Activated T-helper 17 cell treated with anti-CD3 and anti-CD28 coated beads, Interleukin-2, amount 50 U/mL, for 72 hours (primary cell): ENCODE measurements around the gene CCDC15. TPM values are rescaled to one million over a fixed set of nuclear protein-coding genes. Genes with fewer than 3 reads are reported as not detected.
"Not testable (repeated sequence)": the region's sequence is repeated elsewhere in the genome, so short reads cannot be mapped to it uniquely, and the experiment has no call there.

ENCODE experiments used
- ATAC-seq: fragments of 150-1000 bp; cut with Tn5 transposase; replicated peaks from 2 replicates; pipeline ENCODE4 v1.10.0; 2021; ENCODE audit warnings: mild to moderate bottlenecking, moderate library complexity
- H3K27ac Mint-ChIP-seq: one replicate; pipeline ENCODE4 v1.8.0; 2022; ENCODE audit warnings: mixed read lengths
- H3K27me3 Mint-ChIP-seq: one replicate; pipeline ENCODE4 v1.8.0; 2022; ENCODE audit warnings: mixed read lengths
- H3K36me3 Mint-ChIP-seq: one replicate; pipeline ENCODE4 v1.8.0; 2022; ENCODE audit warnings: low read depth, mild to moderate bottlenecking, mixed read lengths
- H3K4me1 Mint-ChIP-seq: one replicate; pipeline ENCODE4 v1.8.0; 2022; ENCODE audit warnings: mixed read lengths
- H3K4me3 Mint-ChIP-seq: one replicate; pipeline ENCODE4 v1.8.0; 2022; ENCODE audit warnings: mild to moderate bottlenecking, mixed read lengths
- H3K9me3 Mint-ChIP-seq: one replicate; pipeline ENCODE4 v1.8.0; 2022; ENCODE audit warnings: mixed read lengths
- total RNA-seq, 2 donors: library from RNA; stranded (reverse); gene quantifications; one replicate each; pipeline ENCODE4 v1.2.3, GENCODE V29; 2022

Gene CCDC15
- total RNA-seq, 2 donors from 2014 or later, result 5.5 to 8.7 TPM

DNA sequence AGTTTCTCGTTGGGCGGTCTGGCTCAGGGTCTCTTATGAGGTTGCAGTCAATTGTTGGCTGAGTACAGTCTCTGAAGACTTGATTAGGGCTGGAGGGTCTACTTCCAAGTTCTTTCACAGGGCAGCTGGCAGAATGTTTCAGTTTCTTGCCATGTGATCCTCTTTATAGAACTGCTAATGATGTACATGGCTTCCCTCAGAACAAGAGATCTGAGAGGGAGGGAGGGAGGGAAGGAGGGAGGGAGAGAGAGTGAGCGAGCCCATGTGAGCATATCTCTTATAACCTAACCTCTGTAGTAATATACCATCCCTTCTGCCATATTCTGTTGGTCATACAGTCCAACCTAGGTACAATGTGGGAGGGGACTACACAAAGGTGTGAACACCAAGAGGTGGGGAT lies 2.7 kb upstream of the CCDC15 start:
- Mint-ChIP-seq H3K9me3 (peaks cover 4% of the 10 kb centered on the region), H3K27ac (no peak overlapping the region), H3K27me3 (no peaks in the 10 kb centered on the region), H3K4me1 (no peaks in the 10 kb centered on the region), H3K36me3 (no peaks in the 10 kb centered on the region), H3K4me3 (no peak overlapping the region)
- ATAC-seq, result no peak

DNA sequence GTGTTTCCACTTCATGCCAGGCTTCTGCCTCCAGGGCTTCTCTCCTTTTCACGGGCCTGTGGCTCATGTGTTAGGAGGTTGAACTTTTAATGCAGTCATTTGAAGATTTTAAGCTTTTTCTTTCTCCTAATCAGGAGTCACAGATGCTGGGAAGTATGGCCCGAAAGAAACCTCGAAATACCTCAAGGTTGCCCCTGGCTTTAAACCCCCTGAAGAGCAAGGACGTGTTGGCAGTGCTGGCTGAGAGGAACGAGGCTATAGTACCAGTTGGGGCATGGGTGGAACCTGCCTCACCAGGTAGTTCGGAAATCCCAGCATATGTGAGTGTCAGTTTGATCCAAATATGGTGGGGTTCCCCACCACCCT lies 571 bp downstream of the CCDC15 start:
- H3K4me3 Mint-ChIP-seq, result no peak overlapping the region
- H3K36me3 Mint-ChIP-seq, result no peaks in the 10 kb centered on the region
- no peaks in the 10 kb centered on the region for H3K4me1 Mint-ChIP-seq
- ATAC-seq, result no peak
- H3K9me3 Mint-ChIP-seq, result no peaks in the 10 kb centered on the region
- no peak overlapping the region for H3K27ac Mint-ChIP-seq
- H3K27me3 Mint-ChIP-seq, result no peaks in the 10 kb centered on the region

DNA sequence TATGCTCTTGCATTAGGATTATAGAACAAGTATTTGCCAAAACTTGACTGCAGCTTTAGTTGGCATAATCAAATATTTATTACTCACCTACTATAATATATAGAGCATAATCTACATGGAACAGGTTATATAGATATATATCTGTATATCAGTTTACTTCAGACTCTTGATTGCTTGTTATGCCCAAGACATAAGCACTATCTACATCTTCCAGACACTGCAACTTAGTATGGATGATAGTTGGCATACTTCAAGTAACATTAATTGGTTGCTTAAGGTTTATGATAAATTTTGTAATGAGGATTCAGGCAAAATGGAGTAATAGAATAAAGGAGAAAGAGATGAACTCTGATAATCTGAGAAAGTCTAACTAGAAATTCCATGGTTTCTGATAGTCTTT lies 1.0 kb downstream of the CCDC15 start:
- no peak for ATAC-seq
- H3K36me3 Mint-ChIP-seq, result no peaks in the 10 kb centered on the region

DNA sequence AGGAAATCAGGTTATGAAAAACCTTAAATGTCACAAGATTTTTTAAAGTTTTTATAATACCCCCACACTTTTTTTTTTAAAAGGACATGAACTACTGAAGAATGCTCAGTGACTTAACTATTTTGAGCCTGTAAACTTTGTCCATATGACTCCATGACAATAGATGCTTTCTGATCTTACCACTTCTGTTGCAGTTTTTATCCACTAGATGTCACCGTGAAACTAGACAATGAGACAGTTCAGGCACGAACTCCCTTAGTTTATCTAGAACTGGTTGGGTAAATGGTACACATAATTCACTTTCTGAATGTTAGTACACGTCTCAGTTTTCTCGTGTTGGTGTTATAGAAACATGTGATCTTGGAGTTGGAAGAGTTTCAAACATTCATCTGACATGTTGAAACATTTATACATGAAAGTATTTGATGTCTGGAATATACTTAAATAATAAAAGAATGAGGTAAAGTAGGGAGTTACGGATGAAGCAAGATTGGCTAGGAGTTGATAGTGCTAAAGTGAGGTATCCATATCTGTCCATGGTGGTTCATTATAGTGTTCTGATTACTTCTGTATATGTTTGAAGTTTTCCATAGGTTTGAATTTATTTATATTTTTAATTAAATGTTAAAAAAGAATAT lies 8.1 kb downstream of the CCDC15 start:
- H3K36me3 Mint-ChIP-seq, result no peaks in the 10 kb centered on the region
- H3K4me1 Mint-ChIP-seq, result no peaks in the 10 kb centered on the region
- ATAC-seq, result peak; percentile 80

More for the DNA sequence above, 1.0 kb downstream of the CCDC15 start:
- H3K27me3 Mint-ChIP-seq, result no peaks in the 10 kb centered on the region
- no peaks in the 10 kb centered on the region for H3K4me1 Mint-ChIP-seq
- H3K9me3 Mint-ChIP-seq, result no peaks in the 10 kb centered on the region
- no peak overlapping the region for H3K4me3 Mint-ChIP-seq
- H3K27ac Mint-ChIP-seq, result no peak overlapping the region

DNA sequence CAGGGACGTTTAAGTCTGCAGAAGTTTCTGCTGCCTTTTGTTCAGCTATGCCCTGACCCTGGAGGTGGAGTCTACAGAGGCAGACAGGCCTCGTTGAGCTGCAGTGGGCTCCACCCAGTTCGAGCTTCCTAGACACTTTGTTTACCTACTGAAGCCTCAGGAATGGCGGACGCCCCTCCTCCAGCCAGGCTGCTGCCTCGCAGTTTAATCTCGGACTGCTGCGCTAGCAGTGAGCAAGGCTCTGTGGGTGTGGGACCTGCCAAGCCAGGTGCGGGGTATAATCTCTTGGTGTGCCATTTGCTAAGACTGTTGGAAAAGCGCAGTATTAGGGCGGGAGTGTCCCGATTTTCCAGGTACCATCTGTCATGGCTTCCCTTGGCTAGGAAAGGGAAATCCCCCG lies 14.2 kb downstream of the CCDC15 start:
- H3K4me1 Mint-ChIP-seq, H3K27me3 Mint-ChIP-seq, ATAC-seq, H3K27ac Mint-ChIP-seq, H3K36me3 Mint-ChIP-seq, H3K9me3 Mint-ChIP-seq, H3K4me3 Mint-ChIP-seq: not testable (repeated sequence)

More for the DNA sequence above, 8.1 kb downstream of the CCDC15 start:
- no peak overlapping the region for H3K4me3 Mint-ChIP-seq
- no peaks in the 10 kb centered on the region for H3K9me3 Mint-ChIP-seq
- no peaks in the 10 kb centered on the region for H3K27me3 Mint-ChIP-seq
- no peak overlapping the region for H3K27ac Mint-ChIP-seq

DNA sequence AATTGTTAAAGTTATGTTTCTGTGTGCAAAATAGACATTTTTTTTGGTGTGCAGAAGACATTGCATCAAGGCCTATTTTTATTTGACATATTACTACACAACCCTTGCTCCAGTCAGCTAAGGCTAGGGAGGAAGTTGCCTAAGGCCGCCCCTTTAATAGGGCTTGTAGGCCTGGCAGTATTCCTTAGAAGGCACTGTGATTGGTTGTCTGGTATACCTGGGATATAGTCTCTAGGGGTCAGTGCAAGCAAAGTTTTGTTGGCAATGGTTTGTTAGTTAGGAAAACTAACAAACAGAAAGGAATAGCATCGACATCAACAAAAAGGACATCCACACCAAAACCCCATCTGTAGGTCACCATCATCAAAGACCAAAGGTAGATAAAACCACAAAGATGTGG lies 16.9 kb downstream of the CCDC15 start:
- Mint-ChIP-seq H3K9me3 (no peaks in the 10 kb centered on the region), H3K27me3 (no peaks in the 10 kb centered on the region), H3K27ac (no peak overlapping the region), H3K4me1 (no peaks in the 10 kb centered on the region), H3K36me3 (no peaks in the 10 kb centered on the region), H3K4me3 (no peak overlapping the region)
- ATAC-seq, result no peak

DNA sequence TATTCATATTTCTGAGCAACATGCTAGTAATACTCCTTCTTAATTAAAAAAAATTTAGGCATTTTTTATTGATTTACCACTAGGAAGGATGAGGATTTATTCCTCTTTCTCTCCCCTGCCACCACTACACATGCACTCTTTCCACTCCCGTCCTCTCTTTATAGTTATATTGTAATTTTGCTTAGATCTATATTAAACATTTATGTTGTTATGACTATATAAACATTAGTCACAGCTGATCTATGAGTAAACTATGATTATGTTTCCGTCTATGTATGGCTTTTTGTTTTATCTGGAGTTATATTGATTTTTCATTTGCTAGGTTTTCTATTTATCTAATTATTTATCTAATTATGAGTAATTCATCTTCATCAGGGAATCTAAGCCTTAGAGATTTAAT lies 17.8 kb downstream of the CCDC15 start:
- no peaks in the 10 kb centered on the region for H3K27me3 Mint-ChIP-seq
- H3K4me3 Mint-ChIP-seq, result no peak overlapping the region
- H3K9me3 Mint-ChIP-seq, result no peaks in the 10 kb centered on the region
- H3K4me1 Mint-ChIP-seq, result no peaks in the 10 kb centered on the region
- no peak for ATAC-seq
- H3K36me3 Mint-ChIP-seq, result no peaks in the 10 kb centered on the region
- no peak overlapping the region for H3K27ac Mint-ChIP-seq

DNA sequence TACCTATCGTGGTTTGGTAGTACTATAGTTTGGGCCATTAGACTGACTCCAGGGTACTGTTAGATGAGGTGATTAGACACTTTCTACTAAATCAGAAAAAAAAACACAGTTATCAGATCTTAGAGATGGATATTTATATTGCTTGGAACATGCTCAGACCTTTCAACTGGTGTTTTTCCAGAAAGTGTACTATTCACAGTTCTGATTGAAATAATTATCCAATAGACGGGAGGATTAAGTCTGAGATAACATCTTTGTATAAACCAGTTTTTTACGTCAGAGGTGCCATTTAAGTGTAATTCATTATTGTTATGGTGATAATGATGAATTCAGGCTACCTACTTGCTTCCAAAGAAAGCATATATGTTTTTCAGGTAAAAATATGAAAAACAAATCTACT lies 22.5 kb downstream of the CCDC15 start:
- Mint-ChIP-seq H3K27me3 (no peaks in the 10 kb centered on the region), H3K4me3 (no peak overlapping the region), H3K27ac (no peak overlapping the region), H3K36me3 (peaks cover 20% of the 10 kb centered on the region), H3K9me3 (peaks cover 18% of the 10 kb centered on the region), H3K4me1 (no peaks in the 10 kb centered on the region)
- no peak for ATAC-seq

DNA sequence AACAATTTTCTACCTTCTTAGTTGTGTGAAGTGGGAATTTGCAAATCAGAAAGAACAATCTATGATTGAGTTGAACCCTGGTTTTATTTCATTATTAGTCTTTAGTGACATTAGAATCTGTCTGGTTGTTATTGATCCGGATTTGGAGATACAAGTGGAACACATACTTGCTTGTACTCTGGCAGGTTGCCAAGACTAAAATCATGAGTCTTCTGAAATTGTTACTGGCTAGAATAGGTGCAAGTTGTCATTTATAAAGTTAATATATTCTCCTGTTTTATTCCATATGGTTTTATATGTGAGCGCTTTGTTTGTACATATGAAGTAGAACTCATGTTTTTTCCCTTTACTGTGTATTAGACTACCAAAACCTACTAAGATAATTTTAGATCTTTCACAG lies 23.0 kb downstream of the CCDC15 start:
- H3K4me1 Mint-ChIP-seq, result no peaks in the 10 kb centered on the region
- no peak for ATAC-seq

DNA sequence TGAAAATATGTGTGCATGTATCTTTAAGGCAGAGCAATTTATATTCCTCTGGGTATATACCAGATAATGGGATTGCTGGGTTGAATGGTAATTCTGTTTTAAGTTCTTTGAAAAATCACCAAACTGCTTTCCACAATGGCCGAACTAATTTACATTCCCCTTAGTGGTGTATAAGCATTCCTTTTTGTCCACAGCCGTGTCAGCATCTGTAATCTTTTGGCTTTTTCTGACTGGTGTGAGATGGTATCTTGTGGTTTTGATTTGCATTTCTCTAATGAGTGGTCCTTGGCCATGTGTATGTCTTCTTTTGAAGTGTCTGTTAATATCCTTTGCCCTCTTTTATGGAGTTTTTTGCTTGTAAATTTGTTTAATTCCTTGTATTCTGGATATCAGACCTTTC lies 24.3 kb downstream of the CCDC15 start:
- ATAC-seq, result no peak
- no peak overlapping the region for H3K27ac Mint-ChIP-seq
- no peak overlapping the region for H3K4me3 Mint-ChIP-seq
- peaks cover 38% of the 10 kb centered on the region for H3K36me3 Mint-ChIP-seq
- no peaks in the 10 kb centered on the region for H3K27me3 Mint-ChIP-seq
- no peaks in the 10 kb centered on the region for H3K4me1 Mint-ChIP-seq
- H3K9me3 Mint-ChIP-seq, result peaks cover 27% of the 10 kb centered on the region

More for the DNA sequence above, 23.0 kb downstream of the CCDC15 start:
- Mint-ChIP-seq H3K36me3 (peaks cover 25% of the 10 kb centered on the region), H3K27me3 (no peaks in the 10 kb centered on the region), H3K27ac (no peak overlapping the region), H3K9me3 (peaks cover 20% of the 10 kb centered on the region), H3K4me3 (no peak overlapping the region)

DNA sequence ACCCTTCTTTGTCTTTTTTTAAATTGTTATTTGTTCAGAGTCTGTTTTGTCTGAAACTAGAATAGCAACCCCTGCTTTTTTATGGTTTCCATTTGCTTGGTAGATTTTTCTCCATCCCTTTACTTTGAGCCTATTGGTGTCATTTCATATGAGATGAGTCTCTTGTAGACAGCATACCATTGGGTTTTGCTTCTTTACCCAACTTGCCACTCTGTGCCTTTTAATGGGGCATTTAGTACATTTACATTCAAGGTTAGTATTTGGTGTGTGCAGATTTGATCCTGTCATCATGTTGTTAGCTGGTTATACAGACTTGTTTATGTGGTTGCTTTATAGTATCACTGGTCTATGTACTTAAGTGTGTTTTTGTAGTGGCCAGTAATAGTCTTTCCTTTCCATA lies 28.0 kb downstream of the CCDC15 start:
- H3K4me3 Mint-ChIP-seq, result no peak overlapping the region
- ATAC-seq, result no peak
- no peaks in the 10 kb centered on the region for H3K4me1 Mint-ChIP-seq
- no peaks in the 10 kb centered on the region for H3K27me3 Mint-ChIP-seq
- H3K9me3 Mint-ChIP-seq, result peaks cover 27% of the 10 kb centered on the region
- no peak overlapping the region for H3K27ac Mint-ChIP-seq
- peaks cover 49% of the 10 kb centered on the region for H3K36me3 Mint-ChIP-seq

DNA sequence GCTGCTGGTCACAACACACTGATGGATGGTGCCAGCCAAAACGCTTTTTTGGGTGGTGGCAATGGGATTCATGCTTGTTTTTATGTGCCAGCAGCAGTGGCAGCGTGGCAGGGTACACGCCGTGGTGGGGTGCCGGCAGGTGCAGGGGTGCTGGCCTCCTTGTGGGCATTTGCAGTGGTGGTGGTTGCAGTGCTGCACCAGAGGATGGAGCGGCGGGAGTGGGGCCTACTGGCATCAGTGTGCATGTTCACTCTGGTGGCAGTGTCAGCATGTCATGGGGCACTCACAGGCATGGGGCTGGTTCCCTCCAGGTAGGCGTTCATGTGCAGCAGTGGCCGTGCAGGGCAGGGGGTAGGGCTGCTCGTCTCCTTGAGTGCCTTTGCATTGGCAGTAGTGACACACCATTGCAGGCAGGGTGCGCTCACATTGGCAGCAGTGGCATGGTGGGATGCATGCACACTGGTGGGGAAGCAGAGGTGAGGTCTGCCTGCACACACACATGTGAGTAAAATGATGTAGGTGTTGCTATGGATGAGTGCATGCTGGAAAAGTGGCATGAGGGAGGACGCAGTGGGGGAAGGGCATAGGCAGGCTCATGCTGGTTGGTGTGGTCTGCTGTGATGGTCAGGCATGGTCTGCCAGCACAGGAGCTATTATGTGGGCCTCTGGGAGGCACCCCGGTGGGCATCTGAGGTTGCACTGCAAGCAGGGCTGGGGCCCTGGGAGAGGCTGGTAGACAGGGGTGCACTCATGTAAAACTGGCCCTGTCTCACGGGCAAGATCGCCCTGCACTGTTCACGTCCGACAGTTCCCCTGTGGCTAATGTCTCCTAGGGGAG lies 29.9 kb downstream of the CCDC15 start:
- no peak for ATAC-seq
- Mint-ChIP-seq H3K27ac (no peak overlapping the region), H3K4me1 (no peaks in the 10 kb centered on the region), H3K27me3 (no peaks in the 10 kb centered on the region), H3K36me3 (peaks cover 68% of the 10 kb centered on the region), H3K4me3 (no peak overlapping the region), H3K9me3 (peaks cover 22% of the 10 kb centered on the region)

DNA sequence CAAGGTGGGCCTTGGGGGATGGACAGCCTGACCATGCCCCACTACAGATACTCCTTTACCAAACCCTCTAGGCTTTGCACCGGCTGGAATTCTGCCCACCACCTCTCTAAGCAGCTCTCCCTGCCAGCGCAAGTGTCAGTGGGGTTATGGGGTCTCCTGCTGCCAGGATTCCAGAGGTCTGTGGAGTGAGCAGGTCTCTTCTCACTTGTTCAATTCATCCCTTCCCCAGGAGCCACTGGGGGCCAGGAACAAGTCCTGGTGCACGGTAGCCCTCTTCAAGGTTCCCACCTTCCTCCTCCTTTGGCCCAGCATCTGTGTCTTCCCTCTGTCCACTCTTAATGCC lies 30.5 kb downstream of the CCDC15 start:
- Mint-ChIP-seq H3K4me3 (no peak overlapping the region), H3K9me3 (peaks cover 17% of the 10 kb centered on the region), H3K4me1 (no peaks in the 10 kb centered on the region), H3K27me3 (no peaks in the 10 kb centered on the region), H3K36me3 (peaks cover 71% of the 10 kb centered on the region), H3K27ac (no peak overlapping the region)
- no peak for ATAC-seq

DNA sequence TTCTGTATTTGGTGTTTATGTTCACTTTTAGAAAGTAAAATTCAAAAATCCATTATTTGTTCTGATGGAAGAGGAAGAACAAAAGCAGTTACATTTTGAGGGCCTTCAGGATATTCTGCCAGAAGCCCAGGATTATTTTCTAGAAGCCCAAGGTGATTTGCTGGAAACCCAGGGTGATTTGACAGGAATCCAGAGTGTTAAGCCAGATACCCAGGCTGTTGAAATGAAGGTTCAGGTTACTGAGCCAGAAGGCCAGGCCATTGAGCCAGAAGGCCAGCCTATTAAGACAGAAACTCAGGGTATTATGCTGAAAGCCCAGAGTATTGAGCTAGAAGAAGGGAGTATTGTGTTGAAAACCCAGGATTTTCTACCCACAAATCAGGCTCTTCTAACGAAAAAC lies 33.1 kb downstream of the CCDC15 start:
- H3K36me3 Mint-ChIP-seq, result peaks cover 45% of the 10 kb centered on the region
- H3K27me3 Mint-ChIP-seq, result no peaks in the 10 kb centered on the region
- H3K9me3 Mint-ChIP-seq, result peaks cover 6% of the 10 kb centered on the region
- H3K4me1 Mint-ChIP-seq, result no peaks in the 10 kb centered on the region
- no peak overlapping the region for H3K4me3 Mint-ChIP-seq
- no peak for ATAC-seq
- no peak overlapping the region for H3K27ac Mint-ChIP-seq

DNA sequence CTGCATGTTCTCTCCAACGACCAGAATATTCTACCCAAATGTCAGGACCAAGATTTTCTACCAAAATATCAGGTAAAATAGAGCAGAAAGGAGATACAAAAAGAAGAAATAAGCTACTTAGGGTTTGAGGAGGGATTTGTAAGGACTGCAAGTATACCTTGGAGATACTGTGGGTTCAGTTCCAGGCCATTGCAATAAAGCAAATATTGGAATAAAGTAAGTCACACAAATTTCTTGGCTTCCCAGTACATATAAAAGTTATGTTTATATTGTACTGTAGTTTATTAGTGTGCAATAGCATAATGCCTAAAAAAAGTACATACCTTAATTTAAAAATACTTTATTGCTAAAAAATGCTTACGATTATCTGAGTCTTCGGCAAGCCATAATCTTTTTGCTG lies 34.1 kb downstream of the CCDC15 start:
- no peaks in the 10 kb centered on the region for H3K27me3 Mint-ChIP-seq
- no peak overlapping the region for H3K4me3 Mint-ChIP-seq
- no peak overlapping the region for H3K27ac Mint-ChIP-seq
- H3K36me3 Mint-ChIP-seq, result peaks cover 41% of the 10 kb centered on the region
- H3K9me3 Mint-ChIP-seq, result peaks cover under 1% of the 10 kb centered on the region
- no peaks in the 10 kb centered on the region for H3K4me1 Mint-ChIP-seq
- ATAC-seq, result no peak
